GM15510 (cell line): Measurements from ENCODE around the gene EFCAB12.

Experiments used
- POLR2A ChIP-seq: IDR thresholded peaks from 3 replicates; pipeline ENCODE4 v1.6.1; 2011; ENCODE audit warnings: borderline replicate concordance; ENCODE audit not compliant: insufficient read length; ENCODE audit errors: extremely low read depth

EFCAB12 gene

GRCh38 chr3:129428376-129429079, at the start of gene EFCAB12:
Gene EFCAB12 (minus strand): TSS chr3:129428636. CDS start chr3:129428488, 148 bp downstream.
- TF ChIP-seq POLR2A = peak; percentile 43

DNA sequence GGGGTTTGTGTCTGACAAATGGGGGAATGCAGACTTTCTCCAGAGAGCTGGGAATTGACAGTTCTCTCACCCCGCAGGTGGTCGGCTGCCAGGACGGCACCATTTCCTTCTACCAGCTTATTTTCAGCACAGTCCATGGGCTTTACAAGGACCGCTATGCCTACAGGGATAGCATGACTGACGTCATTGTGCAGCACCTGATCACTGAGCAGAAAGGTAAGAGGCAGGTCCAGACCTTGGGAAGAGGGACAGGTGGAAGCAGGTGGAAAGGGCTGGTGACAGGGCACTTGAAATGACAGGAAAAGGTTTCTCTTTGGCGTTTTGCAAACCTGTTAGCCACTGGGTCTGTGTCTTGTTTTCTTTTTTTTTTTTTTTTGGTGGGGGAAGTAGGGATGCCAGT, 48.1 kb upstream of the EFCAB12 start:
- no peak for TF ChIP-seq POLR2A

GRCh38 chr3:129475863-129476262, 47.4 kb upstream of the EFCAB12 start:
- no peak for TF ChIP-seq POLR2A

DNA sequence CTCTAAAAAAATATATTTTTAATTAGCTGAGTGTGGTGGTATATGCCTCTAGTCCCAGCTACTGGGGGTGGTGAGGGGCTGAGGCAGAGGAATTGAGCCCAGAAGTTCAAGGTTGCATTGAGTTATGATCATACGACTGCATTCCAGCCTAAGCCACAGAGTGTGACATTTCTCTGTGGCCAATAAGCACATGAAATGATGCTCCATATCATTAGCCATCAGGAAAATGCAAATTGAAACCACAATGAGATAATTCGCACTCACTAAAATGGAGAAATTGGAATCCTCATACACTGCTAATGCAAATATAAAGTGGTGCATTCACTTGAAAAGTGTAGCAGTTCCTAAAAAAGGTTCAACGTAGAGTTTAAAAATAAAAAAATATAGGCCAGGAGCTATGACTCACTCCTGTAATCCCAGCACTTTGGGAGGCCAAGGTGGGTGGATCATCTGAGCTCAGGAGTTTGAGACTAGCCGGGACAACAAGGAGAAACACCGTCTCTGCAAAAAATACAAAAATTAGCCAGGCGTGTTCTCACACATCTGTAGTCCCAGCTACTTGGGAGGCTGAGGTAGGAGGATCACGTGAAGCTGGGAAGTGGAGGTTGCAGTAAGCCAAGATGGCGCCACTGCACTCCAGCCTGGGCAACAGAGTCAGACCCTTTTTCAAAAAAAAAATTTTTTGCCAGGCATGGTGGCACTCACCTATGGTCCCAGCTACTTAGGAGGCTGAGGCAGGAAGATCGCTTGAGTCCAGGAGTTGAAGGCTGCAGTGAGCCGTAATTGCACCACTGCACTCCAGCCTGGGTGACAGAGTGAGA, 46.8 kb upstream of the EFCAB12 start:
- TF ChIP-seq POLR2A = no peak

- TF ChIP-seq POLR2A = no peak
These were observed 45.3 kb upstream of the EFCAB12 start for GRCh38 chr3:129473769-129474152.

GRCh38 chr3:129473067-129473768, 44.8 kb upstream of the EFCAB12 start:
- no peak for TF ChIP-seq POLR2A

DNA sequence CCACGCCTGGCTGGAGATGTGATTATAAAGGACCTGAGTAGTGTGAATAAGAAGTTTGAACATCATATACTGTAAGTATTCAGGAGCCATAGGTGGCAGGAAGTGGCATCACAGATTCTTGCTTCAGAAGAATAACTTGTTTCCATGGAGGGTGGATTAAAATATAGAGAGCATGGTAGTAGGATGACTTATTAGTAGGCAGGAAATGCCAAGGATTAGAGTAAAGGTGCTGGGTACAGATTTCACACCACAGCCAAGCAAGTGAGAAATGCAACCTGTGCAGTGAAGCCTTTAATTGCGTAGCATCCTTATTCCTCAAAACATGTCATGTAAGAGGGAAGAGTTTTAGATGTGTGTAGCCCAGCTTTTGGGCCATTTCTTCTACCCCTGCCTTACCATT, 42.4 kb upstream of the EFCAB12 start:
- TF ChIP-seq POLR2A = no peak

DNA sequence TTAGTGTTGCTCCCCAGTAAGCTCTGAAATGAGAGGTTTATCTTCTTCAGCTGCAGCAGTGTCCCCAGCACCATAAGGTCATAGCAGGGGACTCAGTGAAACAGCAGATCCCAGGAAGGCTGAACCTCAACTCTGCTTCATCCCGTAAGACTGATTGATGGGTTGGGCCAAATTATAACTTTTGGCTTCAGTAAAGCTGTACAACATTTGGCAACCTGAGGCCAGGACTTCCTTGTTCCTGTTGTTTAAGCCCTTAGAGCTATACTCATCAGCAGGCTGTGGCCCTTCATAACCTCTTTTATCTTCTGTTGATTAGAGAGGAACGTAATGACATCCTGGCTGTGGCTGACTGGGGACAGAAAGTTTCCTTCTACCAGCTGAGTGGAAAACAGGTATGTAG, 40.6 kb upstream of the EFCAB12 start:
- TF ChIP-seq POLR2A = no peak

- TF ChIP-seq POLR2A = no peak
These were observed 39.5 kb upstream of the EFCAB12 start for GRCh38 chr3:129467932-129468331.

- TF ChIP-seq POLR2A = no peak
These were observed 35.3 kb upstream of the EFCAB12 start for GRCh38 chr3:129463716-129464115.

DNA sequence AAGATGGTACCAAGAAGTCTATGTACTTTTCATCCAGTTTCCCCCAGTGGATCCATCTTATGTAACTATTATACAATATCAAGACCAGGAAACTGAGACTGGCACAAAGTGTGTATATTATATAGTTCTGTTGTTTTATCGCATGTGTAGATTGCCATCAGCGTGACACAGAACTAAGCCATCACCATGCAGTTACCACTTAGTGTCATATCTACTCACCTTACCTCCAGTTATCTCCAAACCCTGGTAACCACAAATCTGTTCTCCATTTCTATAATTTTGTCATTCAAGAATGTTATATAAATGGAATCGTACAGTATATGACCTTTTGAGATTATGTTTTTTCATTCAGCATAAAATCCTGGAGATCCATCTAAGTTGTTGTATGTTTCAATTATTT, 34.7 kb upstream of the EFCAB12 start:
- TF ChIP-seq POLR2A = no peak

DNA sequence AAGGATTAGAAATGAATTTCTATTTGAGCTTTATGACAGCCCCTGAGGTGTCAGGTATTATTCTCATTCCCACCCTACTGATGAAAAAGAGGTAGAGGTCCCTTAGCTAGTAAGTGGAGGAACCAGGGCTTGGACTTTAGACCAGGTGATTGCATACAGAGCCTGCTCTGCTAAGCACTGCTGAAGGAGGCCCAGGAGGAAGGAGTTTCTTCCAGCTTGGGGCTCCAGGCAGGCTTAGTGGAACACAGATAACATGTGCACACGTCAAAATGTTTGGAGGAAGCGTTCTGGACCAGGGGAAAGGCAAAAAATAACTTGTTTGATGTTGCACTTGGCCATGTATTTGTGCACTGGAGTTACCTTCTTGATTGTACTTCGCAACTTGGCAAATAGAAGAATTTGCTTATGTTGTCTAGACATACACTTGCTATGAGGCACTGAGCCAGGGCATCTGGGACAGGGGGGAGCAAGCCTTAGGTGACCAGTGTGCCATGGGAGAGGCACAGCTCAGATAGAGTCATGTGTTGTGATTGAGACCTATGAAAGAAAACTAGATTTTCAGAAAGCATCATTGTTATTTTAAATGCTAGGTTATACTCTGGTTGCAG, 34.0 kb upstream of the EFCAB12 start:
- TF ChIP-seq POLR2A = no peak

DNA sequence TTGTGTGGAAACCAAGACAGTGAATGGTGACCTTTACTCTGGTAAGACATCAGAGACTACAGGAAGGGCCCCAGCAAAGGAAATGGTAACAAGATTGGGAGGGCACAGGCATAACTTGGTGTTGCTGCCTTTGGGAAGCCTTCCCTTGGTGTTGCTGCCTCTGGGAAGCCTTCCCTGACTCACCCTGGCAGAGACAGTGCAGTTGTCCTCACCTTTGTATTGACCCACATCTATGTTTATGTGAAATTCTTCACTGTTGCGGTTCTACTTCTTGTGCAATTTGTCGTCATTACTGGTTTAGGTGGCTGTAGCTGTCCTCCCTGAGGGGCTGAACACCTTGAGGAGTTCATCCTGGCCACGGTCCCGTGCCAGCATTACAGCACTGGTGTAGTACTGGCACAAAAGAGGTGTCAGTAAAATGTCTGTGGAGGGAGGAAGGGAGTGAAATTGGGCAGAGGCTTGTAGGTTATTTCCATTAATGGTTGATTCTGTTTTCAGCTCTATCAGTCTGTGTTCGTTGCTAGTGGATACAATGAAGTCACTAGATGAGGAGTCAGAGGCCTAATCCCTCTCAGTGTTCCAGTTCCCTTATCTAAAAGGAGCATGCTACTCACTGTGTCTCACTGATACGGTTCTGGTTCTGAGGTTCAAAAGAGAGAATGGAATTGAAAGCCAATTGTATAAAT, 33.2 kb upstream of the EFCAB12 start:
- TF ChIP-seq POLR2A = no peak

DNA sequence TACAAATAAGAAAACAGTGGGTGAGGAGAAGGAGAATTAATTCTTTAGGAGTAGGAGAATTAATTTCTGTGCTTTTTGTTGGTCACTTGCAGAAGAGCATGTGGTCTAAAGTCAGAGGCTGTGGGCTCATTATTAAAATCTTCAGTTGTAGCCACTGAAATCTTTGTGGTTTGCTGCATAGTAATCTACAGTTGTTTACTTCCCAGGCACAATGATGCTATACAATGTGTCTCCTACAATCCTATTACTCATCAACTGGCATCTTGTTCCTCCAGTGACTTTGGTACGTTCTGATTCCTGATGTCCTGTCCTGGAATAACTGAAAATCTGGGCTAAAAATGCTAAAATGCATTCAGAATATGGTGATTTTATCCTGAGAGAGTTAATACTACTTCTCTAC, 32.6 kb upstream of the EFCAB12 start:
- no peak for TF ChIP-seq POLR2A

DNA sequence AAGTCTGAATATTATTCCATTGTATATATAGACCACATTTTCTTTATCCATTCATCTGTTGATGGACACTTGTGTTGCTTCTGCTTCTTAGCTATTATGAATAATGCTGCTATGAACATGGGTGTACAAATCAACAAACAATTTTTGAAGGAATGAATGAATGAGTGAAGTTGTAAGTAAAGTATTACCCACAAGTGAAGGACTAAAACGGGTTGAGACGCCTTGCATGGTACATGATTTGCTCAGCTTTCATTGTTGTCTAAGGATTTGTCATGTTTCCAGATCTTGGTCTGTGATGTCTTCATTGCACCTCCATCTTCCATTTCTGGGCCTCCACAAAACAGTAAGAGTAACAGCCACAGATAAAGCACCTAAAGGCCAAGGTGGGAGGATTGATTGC, 32.1 kb upstream of the EFCAB12 start:
- no peak for TF ChIP-seq POLR2A

GRCh38 chr3:129460155-129460554, 31.7 kb upstream of the EFCAB12 start:
- no peak for TF ChIP-seq POLR2A

DNA sequence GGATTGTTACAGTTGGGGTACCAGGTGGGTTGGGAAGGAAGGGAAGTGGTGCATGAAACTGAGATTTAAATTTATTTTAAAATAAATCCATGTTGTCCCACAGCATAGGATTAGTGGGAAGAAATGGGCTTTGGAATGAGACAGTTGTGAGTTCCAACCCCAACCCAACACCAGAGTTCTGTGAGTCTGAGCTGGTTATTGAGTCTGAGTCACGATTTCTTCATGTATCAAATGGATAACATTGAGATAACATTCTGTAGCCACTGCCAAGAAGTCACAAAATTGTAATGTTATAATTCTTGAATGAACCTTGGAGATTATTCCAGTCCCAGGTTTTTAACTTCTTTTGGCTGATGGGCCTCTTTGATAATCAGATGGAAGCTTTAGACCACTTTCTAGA, 25.3 kb upstream of the EFCAB12 start:
- no peak for TF ChIP-seq POLR2A
